ENCODE data around the gene ATP2C1.

The ATP2C1 gene

GRCh38 chr3:130991126-130991525 is 97.2 kb downstream of the ATP2C1 start:
- no peak for DNase-seq

DNA sequence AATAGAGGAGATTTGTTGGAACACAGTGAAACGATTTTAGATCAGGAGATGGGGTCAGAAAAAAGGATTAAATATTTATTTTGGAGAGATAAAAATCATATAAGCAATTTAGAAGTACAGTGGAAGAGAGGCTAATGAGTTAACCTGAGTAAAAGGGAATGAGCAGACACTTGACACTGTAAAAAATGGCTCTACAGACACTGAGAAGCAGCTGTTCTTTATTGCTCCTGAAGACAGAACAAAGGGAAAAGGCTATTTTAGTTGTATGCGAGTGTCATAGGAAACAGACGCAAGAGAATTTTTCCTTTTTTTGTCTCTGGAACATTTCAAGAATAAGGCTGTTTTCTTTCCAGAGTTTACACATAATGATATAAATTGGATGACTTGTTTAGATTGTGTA is 98.5 kb downstream of the ATP2C1 start:
- DNase-seq = no peak

GRCh38 chr3:130997289-130997688 is 103.4 kb downstream of the ATP2C1 start:
- no peak for DNase-seq

- DNase-seq = no peak
These were observed 107.2 kb downstream of the ATP2C1 start for GRCh38 chr3:131001071-131001470.

DNA sequence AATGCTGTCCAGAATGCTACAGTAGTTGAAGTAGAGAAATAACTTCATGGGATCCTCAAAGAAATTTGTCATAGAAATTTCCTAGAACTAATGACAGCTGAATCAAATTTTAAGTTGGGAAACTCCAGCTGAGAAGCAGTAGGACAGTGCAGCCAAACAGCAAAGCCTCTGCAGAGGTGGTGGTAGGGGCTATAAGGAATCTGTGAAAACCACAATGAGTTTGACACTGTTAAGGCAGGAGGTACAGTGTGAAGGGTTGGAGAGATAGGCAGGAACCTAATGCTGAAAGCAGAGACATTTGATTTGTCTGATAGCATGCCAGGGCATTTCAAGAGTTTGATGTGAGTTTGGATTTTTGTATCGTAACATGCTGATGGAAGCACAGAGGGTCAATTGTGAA is 110.7 kb downstream of the ATP2C1 start:
- no peak for DNase-seq

GRCh38 chr3:131007256-131007655 is 113.4 kb downstream of the ATP2C1 start:
- DNase-seq = no peak

GRCh38 chr3:131007782-131008181 is 113.9 kb downstream of the ATP2C1 start:
- DNase-seq = no peak

DNA sequence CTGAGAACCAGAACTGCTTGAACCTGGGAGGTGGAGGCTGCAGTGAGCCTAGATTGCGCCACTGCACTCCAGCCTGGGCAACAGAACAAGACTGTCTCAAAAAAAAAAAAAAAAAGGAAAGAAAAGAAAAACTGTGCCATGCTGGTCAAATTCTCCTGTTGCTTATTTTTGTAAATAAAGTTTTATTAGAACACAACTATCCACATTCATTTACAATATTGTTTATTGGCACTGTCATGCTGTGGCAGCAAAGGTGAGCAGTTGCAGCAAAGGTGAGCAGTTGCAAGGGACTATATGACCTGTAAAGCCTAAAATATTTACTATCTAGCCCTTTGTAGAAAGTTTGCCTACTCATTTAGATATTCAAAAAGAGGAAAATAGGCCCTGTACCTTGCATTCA is 114.4 kb downstream of the ATP2C1 start:
- no peak for DNase-seq

GRCh38 chr3:131009698-131010097 is 115.8 kb downstream of the ATP2C1 start:
- no peak for DNase-seq

- DNase-seq = no peak
These were observed 125.1 kb downstream of the ATP2C1 start for GRCh38 chr3:131018970-131019369.

- DNase-seq = no peak
These were observed 126.3 kb downstream of the ATP2C1 start for GRCh38 chr3:131020122-131020693.

DNA sequence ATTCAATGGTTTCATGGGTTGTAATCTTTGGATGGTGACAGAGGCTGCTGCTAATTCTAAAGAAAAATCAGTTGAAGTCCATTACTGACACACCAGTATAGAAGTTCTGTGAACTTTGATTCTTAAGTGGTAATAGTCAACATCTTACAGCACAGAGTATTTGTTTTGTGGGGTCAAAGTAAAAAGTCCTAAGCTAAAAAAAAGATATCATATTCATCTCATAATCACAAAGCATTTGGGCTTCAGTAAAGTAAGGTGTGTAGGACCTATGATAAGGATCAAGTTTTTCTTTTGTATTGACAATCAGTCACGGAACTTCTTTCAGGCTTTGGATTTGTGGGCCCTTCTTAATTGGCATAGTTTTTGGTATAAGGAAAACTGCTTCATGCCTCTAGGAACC is 131.7 kb downstream of the ATP2C1 start:
- no peak for DNase-seq

GRCh38 chr3:131026321-131027151 is 132.7 kb downstream of the ATP2C1 start, which contains the start of the genes ASTE1 and NEK11:
TSS of gene ASTE1 (minus strand) at chr3:131026825. CDS start at chr3:131025306, 1,519 bp downstream.
TSS of gene NEK11 (plus strand) at chr3:131026877. CDS start at chr3:131029709, 2,832 bp downstream.
- DNase-seq = peak; percentile 89 to 91

DNA sequence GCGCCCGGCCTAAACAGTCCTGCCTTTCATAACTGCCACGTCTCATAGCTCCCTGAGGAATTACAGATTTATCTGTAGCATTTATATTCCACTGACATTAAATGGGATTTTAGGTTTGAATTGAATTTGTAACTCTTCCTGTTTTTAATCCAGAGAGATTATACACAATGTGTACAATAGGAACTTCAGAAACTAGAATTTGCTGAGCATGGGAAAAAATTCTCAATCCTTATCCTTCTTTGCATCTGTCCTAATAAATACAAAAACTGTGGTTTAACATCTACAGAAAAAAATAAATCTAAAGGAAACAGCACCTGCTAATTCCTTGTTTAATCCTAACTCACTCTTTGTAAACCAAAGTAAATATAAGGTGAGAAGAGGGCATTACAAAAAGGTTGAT is 135.0 kb downstream of the ATP2C1 start:
- DNase-seq = no peak

DNA sequence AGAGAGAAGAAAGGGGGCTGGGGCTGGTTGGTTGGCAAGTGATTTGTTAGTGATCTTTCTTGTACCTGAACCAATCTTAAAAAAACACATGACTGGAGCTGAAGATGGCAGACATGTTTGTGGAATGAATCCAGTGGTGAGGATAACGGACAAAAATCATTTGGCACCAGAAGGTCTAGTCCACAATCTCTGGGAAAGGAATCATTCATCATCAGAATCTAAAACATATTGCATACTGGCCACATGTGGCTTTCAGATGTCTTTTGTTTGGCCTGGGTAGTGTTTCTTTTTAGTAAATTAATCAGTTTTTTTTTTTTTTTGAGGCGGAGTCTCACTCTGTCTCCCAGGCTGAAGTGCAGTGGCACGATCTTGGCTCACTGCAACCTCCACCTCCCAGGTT is 137.8 kb downstream of the ATP2C1 start:
- DNase-seq = no peak

- DNase-seq = no peak
These were observed 139.7 kb downstream of the ATP2C1 start for GRCh38 chr3:131033480-131034080.

DNA sequence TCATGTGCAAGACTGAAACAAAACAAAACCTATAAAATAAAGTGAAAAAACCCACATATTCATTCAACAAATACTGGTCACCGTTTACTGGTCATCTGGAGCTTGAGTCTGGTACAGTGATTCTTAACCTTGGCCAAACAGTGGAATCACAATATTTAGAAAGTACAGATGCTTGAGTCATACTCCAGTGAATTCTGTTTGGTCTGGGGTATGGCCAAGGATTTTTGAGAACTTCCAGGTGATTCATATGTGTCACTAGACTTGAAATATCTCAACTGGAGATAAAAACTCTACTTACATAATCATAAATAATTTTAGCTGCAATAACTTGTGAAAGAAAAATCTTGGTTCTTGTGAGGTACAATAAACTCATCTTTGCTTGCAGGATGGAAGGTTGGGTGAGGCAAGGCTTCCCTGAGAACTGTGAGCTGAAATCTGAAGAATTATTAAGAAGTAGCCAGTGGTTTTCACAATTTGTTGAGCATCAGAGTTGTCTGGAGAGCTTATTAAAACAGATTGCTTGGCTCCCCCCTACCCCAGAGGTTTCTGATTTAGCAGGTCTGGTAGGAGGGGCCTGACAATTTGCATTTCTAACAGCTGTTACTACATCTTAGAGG is 142.4 kb downstream of the ATP2C1 start:
- no peak for DNase-seq

GRCh38 chr3:131036986-131037385 is 143.1 kb downstream of the ATP2C1 start:
- DNase-seq = no peak

- no peak for DNase-seq
These were observed 144.4 kb downstream of the ATP2C1 start for GRCh38 chr3:131038326-131038725.

- peak in 1 of 2 donors; percentile 5 for DNase-seq
These were observed 148.5 kb downstream of the ATP2C1 start for GRCh38 chr3:131042271-131042985.

DNA sequence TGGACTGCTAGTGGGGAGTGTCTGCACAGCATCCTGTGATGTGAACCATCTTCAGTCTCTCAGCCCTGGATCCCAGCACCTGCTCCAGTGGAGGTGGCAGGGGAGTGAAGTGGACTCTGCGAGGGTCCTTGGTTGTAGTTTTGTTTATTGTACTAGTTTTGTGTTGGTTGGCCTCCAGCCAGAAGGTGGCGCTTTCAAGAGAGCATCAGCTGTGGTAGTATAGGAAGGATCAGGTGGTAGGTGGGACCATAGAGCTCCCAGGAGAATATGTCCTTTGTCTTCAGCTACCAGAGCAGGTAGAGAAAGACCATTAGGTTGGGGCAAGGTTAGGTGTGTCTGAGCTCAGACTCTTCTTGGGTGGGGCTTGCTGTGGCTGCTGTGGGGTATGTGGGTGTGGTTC is 153.7 kb downstream of the ATP2C1 start:
- DNase-seq = no peak

GRCh38 chr3:131048030-131048429 is 154.1 kb downstream of the ATP2C1 start:
- no peak for DNase-seq

DNA sequence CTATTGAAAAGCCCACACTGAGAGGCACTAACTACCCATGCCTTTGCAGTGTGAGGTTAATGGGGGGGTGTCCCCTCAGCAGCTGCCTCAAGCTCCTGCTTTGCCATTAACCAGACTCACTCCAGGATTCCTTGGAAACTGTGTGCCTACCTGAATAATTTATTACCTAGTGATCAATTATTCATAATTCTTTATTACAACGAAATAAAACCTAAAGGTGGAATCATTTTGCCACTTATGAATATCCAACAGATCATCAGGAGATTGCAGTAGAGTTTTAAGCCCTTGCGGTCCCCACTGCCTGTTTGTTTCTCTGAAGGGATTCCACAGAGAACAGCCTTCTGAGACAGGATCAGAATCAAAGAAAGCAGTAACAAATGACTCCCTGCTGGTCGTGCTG is 156.1 kb downstream of the ATP2C1 start:
- no peak for DNase-seq
